Myometrial cell (primary cell): ENCODE results near the gene SOX9. TPM values are rescaled to one million over a fixed set of nuclear protein-coding genes. Genes with fewer than 3 reads are reported as not detected.

ENCODE experiments used
- total RNA-seq: library from RNA; depleted of rRNA; stranded (reverse); fragments of >200 nt; gene quantifications from 2 replicates; pipeline ENCODE4 v1.2.3, GENCODE V29; 2015

Gene SOX9
- total RNA-seq: 1.9 and 2.6 TPM in 2 replicates

GRCh38 chr17:72120642-72121163, at the start of gene SOX9:
Gene SOX9 (plus strand): TSS chr17:72121020. CDS start chr17:72121392, 372 bp downstream.

